Sigmoid colon (tissue), 7 donors: Measurements from ENCODE around the gene PEA15. TPM values are rescaled to one million over a fixed set of nuclear protein-coding genes. Genes with fewer than 3 reads are reported as not detected.

Experiments
- DNase-seq: peaks from one replicate; pipeline ENCODE4 v3.0.0-alpha.2; 2019
- H3K27ac ChIP-seq, 4 donors: fragments of 200-600 bp; sonication (generic); one replicate each; pipeline ENCODE4 v1.5.1; 2016 to 2019; ENCODE audit warnings: mild to moderate bottlenecking in 1 of 4
- H3K27me3 ChIP-seq, 3 donors: fragments of 200-600 bp; sonication (generic); one replicate each; pipeline ENCODE4 v1.5.1; 2019; ENCODE audit warnings: mild to moderate bottlenecking in 1 of 3
- H3K36me3 ChIP-seq, 4 donors: fragments of 200-600 bp; sonication (generic); one replicate each; pipeline ENCODE4 v1.5.1; 2016 to 2019
- H3K4me1 ChIP-seq, 4 donors: fragments of 200-600 bp; sonication (generic); one replicate each; pipeline ENCODE4 v1.5.1; 2017 to 2019
- H3K4me3 ChIP-seq, 4 donors: fragments of 200-600 bp; sonication (generic); one replicate each; pipeline ENCODE4 v1.5.1; 2017 to 2019; ENCODE audit warnings: mild to moderate bottlenecking in 2 of 4, moderate library complexity in 1 of 4
- H3K9me3 ChIP-seq, 4 donors: fragments of 200-600 bp in 3 of 4; sonication (generic) in 3 of 4; one replicate each; pipeline versions ENCODE4 v1.5.1 to v1.6.1; 2013 to 2019
- EP300 ChIP-seq, 4 donors: sonication (generic); formaldehyde crosslinking; IDR thresholded peaks; one replicate each; pipeline ENCODE4 v1.6.1; 2017; ENCODE audit warnings: antibody characterized with exemption in 4 of 4
- POLR2A ChIP-seq, 2 donors: fragments of 450-650 bp; IDR thresholded peaks; one replicate each; pipeline ENCODE4 v1.6.1; 2016; ENCODE audit warnings: antibody characterized with exemption in 2 of 2, mild to moderate bottlenecking in 2 of 2, moderate library complexity in 2 of 2
- POLR2AphosphoS5 ChIP-seq, 4 donors: sonication (generic); formaldehyde crosslinking; IDR thresholded peaks; one replicate each; pipeline ENCODE4 v1.6.1; 2017; ENCODE audit warnings: antibody characterized with exemption in 4 of 4
- WGBS, 2 donors: extraction: QIAGEN DNeasy Blood & Tissue Kit; methylation state at CpG; one replicate each; pipeline ENCODE4 v1.1.7; 2013; 5-methylcytosine and 5-hydroxymethylcytosine counted together
- intact Hi-C: fragments of 100-400 bp; cut with DNase I; formaldehyde crosslinking; loops from one replicate; pipeline ENCODE4 v1.15.1; 2023
- polyA plus RNA-seq, 3 donors: library from polyadenylated mRNA; stranded (reverse); fragments of 200-250 nt; gene quantifications; one replicate each; pipeline ENCODE4 v1.2.3, GENCODE V29; 2013
- total RNA-seq, 4 donors: library from RNA; depleted of rRNA; stranded (reverse); fragments of >200 nt; gene quantifications; one replicate each; pipeline ENCODE4 v1.1.0, GENCODE V29; 2016
- TF ChIP-seq, protein P1 (sequence below), 4 experiments: fragments of 450-650 bp in 3 of 4; fragments of 200-600 bp in 1 of 4; IDR thresholded peaks; one replicate each; pipeline ENCODE4 v1.5.1; 2016 to 2019; ENCODE audit warnings: antibody characterized with exemption in 4 of 4, mild to moderate bottlenecking in 3 of 4, moderate library complexity in 2 of 4
- donor health status: healthy with polysubstance abuse.
- donor health status: Bipolar disorder and iron deficiency.
- donor health status: healthy.

Gene PEA15
- total and polyA plus RNA-seq, 7 donors = 42.5 to 126 (median 98.5) TPM

DNA sequence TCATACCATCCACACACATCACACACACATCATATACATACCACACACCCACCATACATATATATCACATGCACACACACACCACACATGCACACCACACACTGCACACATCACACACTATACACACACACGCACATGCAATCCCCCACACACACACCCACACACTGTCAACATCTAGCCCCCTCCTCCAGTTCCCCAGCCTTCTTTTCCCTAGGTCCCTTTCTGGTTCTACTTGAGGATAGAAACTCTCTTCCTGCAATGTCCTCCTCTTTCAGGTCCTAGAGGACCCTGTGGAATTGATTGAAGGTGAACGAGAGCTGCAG, 10.5 kb upstream of the PEA15 start:
- Histone ChIP-seq H3K4me3 (no peak overlapping the region), H3K36me3 (no peaks in the 10 kb centered on the region), H3K9me3 (no peaks in the 10 kb centered on the region), H3K27me3 (no peaks in the 10 kb centered on the region), H3K27ac (no peak overlapping the region), H3K4me1 (peaks cover 0 to 29% (median 25%) of the 10 kb centered on the region in 4 donors)
- 84 to 89% methylated on average over 2 of the region's 2 CpGs for WGBS, 2 donors
- TF ChIP-seq EP300 (IDR thresholded peaks at IDR 0.05) (no peak), POLR2AphosphoS5 (IDR thresholded peaks at IDR 0.05) (no peak), POLR2A (IDR thresholded peaks at IDR 0.05) (no peak)
- TF ChIP-seq, protein P1, sequence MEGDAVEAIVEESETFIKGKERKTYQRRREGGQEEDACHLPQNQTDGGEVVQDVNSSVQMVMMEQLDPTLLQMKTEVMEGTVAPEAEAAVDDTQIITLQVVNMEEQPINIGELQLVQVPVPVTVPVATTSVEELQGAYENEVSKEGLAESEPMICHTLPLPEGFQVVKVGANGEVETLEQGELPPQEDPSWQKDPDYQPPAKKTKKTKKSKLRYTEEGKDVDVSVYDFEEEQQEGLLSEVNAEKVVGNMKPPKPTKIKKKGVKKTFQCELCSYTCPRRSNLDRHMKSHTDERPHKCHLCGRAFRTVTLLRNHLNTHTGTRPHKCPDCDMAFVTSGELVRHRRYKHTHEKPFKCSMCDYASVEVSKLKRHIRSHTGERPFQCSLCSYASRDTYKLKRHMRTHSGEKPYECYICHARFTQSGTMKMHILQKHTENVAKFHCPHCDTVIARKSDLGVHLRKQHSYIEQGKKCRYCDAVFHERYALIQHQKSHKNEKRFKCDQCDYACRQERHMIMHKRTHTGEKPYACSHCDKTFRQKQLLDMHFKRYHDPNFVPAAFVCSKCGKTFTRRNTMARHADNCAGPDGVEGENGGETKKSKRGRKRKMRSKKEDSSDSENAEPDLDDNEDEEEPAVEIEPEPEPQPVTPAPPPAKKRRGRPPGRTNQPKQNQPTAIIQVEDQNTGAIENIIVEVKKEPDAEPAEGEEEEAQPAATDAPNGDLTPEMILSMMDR (IDR thresholded peaks at IDR 0.05) = no peak
- no peak for DNase-seq
- intact Hi-C loops = no loop called here

DNA sequence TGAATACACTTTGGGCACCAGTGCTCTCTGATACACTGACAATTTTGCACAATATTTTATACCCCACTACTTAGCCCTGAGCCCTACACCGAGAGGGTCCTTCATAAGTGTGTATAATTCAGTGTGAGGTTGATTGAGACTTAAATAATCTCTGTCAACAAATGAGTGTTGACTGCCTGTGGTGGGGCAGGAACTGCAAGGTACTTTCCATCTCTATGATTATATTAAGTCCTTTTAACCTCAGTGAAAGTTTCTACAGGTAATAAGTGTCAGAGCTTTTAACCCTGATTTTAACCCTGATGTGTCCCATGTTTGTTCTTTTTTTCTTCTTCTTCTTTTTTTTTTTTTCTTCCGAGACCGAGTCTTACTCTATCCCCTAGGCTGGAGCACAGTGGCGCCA, 9.0 kb upstream of the PEA15 start:
- Histone ChIP-seq H3K4me1 (peaks cover 0 to 15% (median 14%) of the 10 kb centered on the region in 4 donors), H3K9me3 (no peaks in the 10 kb centered on the region), H3K27me3 (no peaks in the 10 kb centered on the region), H3K36me3 (no peaks in the 10 kb centered on the region), H3K4me3 (no peak overlapping the region), H3K27ac (no peak overlapping the region)
- TF ChIP-seq, protein P1 (IDR thresholded peaks at IDR 0.05) = no peak
- no peak for DNase-seq
- 87 to 89% methylated on average over 4 of the region's 4 CpGs for WGBS, 2 donors
- intact Hi-C loops = no loop called here

DNA sequence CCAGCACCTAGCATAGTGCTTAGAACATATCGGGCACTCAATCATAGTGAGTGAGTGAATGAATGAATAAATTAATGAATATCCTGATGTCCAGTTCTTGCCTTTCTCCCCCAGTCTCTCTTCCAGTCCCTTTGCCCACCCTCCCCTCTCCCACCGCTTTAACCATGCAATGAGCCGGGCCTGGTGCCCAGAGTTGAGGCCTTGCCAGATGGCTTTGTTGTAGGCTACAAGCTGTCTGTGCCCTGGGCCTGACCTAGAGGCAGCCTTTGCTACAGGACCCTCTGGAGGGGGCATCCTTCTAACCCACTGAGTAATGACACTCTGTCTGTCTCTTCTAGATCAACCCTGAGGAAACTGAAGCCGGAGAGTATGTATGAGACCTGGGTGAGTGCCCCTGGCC, 8.0 kb upstream of the PEA15 start:
- intact Hi-C loops = no loop called here
- 96 to 97% methylated on average over 4 of the region's 4 CpGs for WGBS, 2 donors
- no peaks in the 10 kb centered on the region for H3K27me3 ChIP-seq
- no peaks in the 10 kb centered on the region for H3K36me3 ChIP-seq
- TF ChIP-seq POLR2AphosphoS5 (IDR thresholded peaks at IDR 0.05) = no peak
- TF ChIP-seq, protein P1 (IDR thresholded peaks at IDR 0.05) = no peak
- TF ChIP-seq EP300 (IDR thresholded peaks at IDR 0.05) = no peak
- TF ChIP-seq POLR2A (IDR thresholded peaks at IDR 0.05) = no peak
- no peaks in the 10 kb centered on the region for H3K9me3 ChIP-seq
- H3K4me3 ChIP-seq = no peak overlapping the region
- no peak overlapping the region for H3K27ac ChIP-seq
- H3K4me1 ChIP-seq = peaks cover 0 to 15% (median 13%) of the 10 kb centered on the region in 4 donors
- DNase-seq = no peak

DNA sequence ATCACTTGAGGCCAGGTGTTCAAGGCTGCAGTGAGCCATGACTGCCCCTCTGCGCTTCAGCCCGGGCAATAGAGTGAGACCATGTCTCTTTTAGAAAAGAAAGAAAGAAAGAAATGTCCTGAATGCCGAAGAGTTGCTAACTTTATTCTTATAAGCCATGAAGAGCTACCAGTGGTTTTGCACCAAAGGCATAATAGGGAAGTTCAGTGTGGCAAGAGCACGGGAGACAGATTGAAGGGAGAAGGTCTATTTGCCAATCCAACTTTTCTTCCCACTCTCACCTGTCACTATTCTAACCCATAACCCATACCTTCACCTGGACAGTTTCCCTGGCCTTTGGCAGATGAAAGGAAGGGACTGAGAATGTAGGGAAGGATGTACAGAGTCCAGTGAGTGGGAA, 4.4 kb upstream of the PEA15 start:
- Histone ChIP-seq H3K36me3 (no peaks in the 10 kb centered on the region), H3K4me3 (no peak overlapping the region), H3K27ac (no peak overlapping the region), H3K9me3 (no peaks in the 10 kb centered on the region), H3K4me1 (peaks cover 0 to 12% (median 6%) of the 10 kb centered on the region in 4 donors), H3K27me3 (no peaks in the 10 kb centered on the region)
- no peak for DNase-seq
- TF ChIP-seq, protein P1 (IDR thresholded peaks at IDR 0.05) = no peak
- TF ChIP-seq POLR2AphosphoS5 (IDR thresholded peaks at IDR 0.05) (no peak), EP300 (IDR thresholded peaks at IDR 0.05) (no peak), POLR2A (IDR thresholded peaks at IDR 0.05) (no peak)
- intact Hi-C loops = no loop called here
- 89 to 93% methylated on average over 4 of the region's 4 CpGs for WGBS, 2 donors

DNA sequence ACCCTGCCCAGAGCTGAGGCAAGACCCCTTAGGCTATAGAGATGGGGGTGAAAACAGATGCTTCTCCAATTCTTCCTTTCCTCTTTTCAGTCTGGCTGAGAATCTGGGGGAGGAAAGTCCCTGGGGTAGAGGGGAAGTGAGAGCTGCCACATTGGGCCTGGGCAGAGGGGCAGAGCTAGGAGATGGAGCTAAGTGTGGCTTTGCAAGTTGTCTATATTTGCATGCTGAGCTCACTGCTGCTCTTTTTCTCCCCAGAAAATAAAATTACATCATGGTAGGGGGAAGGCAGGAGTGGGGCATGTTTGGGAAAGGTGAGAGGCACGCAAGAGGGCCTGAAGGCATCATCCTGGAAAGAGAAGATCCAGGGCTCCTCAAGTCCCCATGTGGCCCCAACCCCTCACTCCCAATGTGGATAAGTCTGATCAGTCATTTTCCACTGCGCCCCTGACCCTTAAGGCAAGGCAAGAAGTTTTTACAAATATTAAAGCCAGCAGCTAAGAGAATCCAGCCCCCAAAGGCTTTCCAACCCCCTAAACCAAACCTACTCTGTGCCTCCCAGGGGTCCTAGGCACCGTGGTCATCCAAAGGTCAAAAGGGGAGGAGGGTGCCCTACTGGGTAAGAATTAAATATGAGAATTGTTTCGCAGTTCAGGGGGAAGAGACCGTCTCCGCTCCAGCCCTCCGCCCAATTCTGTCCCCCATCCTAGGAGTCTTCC, 500 bp upstream of the PEA15 start:
- Histone ChIP-seq H3K9me3 (no peaks in the 10 kb centered on the region), H3K36me3 (no peaks in the 10 kb centered on the region), H3K27ac (peak overlapping the region; percentile 93 to 99 (median 96)), H3K27me3 (no peaks in the 10 kb centered on the region), H3K4me3 (peak overlapping the region; percentile 80 to 95 (median 90)), H3K4me1 (peaks cover 0 to 51% (median 44%) of the 10 kb centered on the region in 4 donors)
- DNase-seq = no peak
- 27 to 29% methylated on average over 7 of the region's 7 CpGs for WGBS, 2 donors
- intact Hi-C loops = loop anchor here (5.0 kb wide), 2 partner anchors 87 to 138 kb away; partner anchors contain the start of genes ATP1A2, COPA and NCSTN
- TF ChIP-seq EP300 (IDR thresholded peaks at IDR 0.05) = no peak
- TF ChIP-seq, protein P1 (IDR thresholded peaks at IDR 0.05) = no peak
- no peak for TF ChIP-seq POLR2A (IDR thresholded peaks at IDR 0.05)
- TF ChIP-seq POLR2AphosphoS5 (IDR thresholded peaks at IDR 0.05) = no peak
